Measurements from ENCODE around the gene CLCN5.

Gene CLCN5

GRCh38 chrX:50075630-50076339 lies 153.4 kb downstream of the CLCN5 start:
- TF ChIP-seq CTCF (IDR thresholded peaks at IDR 0.05; ENCODE audit: control extremely low read depth, extremely low read depth, low read depth, missing control alignments) = no peak
- ChIA-PET POLR2A (no interaction called here), CTCF (interaction anchor here (1.8 kb wide), 1 partner anchor 157 kb away, joined by 6 read pairs; no protein-coding TSS in a partner anchor)
- DNase-seq (ENCODE audit: extremely low spot score) = no peak

GRCh38 chrX:50081282-50081889 lies 159.0 kb downstream of the CLCN5 start:
- peak; percentile 38 for TF ChIP-seq CTCF (IDR thresholded peaks at IDR 0.05; ENCODE audit: control extremely low read depth, extremely low read depth, low read depth, missing control alignments)
- CTCF ChIA-PET = interaction anchor here (0.9 to 1.5 kb wide), 4 partner anchors 13 to 197 kb away, joined by 3 to 4 read pairs (median 4); no protein-coding TSS in a partner anchor
- no peak for DNase-seq (ENCODE audit: extremely low spot score)
- POLR2A ChIA-PET = no interaction called here

GRCh38 chrX:50082741-50083140 lies 160.3 kb downstream of the CLCN5 start:
- CTCF ChIA-PET = no interaction called here
- no peak for TF ChIP-seq CTCF (IDR thresholded peaks at IDR 0.05; ENCODE audit: control extremely low read depth, extremely low read depth, low read depth, missing control alignments)
- DNase-seq (ENCODE audit: extremely low spot score) = no peak
- POLR2A ChIA-PET = no interaction called here

- TF ChIP-seq CTCF (IDR thresholded peaks at IDR 0.05; ENCODE audit: control extremely low read depth, extremely low read depth, low read depth, missing control alignments) = no peak
- ChIA-PET POLR2A (no interaction called here), CTCF (interaction anchor here (2.1 kb wide), 1 partner anchor 12 kb away, joined by 5 read pairs; no protein-coding TSS in a partner anchor)
- DNase-seq (ENCODE audit: extremely low spot score) = no peak
These were observed 166.2 kb downstream of the CLCN5 start for GRCh38 chrX:50088645-50089044.

- ChIA-PET POLR2A (no interaction called here), CTCF (no interaction called here)
- no peak for TF ChIP-seq CTCF (IDR thresholded peaks at IDR 0.05; ENCODE audit: control extremely low read depth, extremely low read depth, low read depth, missing control alignments)
- DNase-seq (ENCODE audit: extremely low spot score) = no peak
These were observed 171.2 kb downstream of the CLCN5 start for GRCh38 chrX:50093625-50094024.

- DNase-seq (ENCODE audit: extremely low spot score) = no peak
- no peak for TF ChIP-seq CTCF (IDR thresholded peaks at IDR 0.05; ENCODE audit: control extremely low read depth, extremely low read depth, low read depth, missing control alignments)
- ChIA-PET POLR2A (no interaction called here), CTCF (no interaction called here)
These were observed 174.7 kb downstream of the CLCN5 start for GRCh38 chrX:50097071-50097470.
